Neural progenitor cell (in vitro differentiated cells): ENCODE measurements around the gene HMCN1. TPM values are rescaled to one million over a fixed set of nuclear protein-coding genes. Genes with fewer than 3 reads are reported as not detected.

Source experiments
- DNase-seq: peaks from one replicate; pipeline ENCODE4 v3.0.0-alpha.2; 2016; ENCODE audit warnings: low spot score
- H2AFZ ChIP-seq: fragments of 200-600 bp; sonication (generic); replicated peaks from 2 replicates; pipeline ENCODE4 v1.6.1; 2016; ENCODE audit warnings: antibody characterized with exemption
- H3F3A ChIP-seq: fragments of 200-600 bp; sonication (generic); 2 replicates; pipeline ENCODE4 v1.6.1; 2016; ENCODE audit warnings: antibody characterized with exemption, low read depth
- H3K27ac ChIP-seq: fragments of 200-600 bp; sonication (generic); 2 replicates; pipeline ENCODE4 v1.5.1; 2016; ENCODE audit warnings: mild to moderate bottlenecking
- H3K27me3 ChIP-seq: fragments of 200-600 bp; sonication (generic); 2 replicates; pipeline ENCODE4 v1.6.1; 2016; ENCODE audit warnings: mild to moderate bottlenecking, moderate library complexity
- H3K36me3 ChIP-seq: fragments of 200-600 bp; sonication (generic); 2 replicates; pipeline ENCODE4 v1.5.1; 2016
- H3K4me1 ChIP-seq: fragments of 200-600 bp; sonication (generic); 2 replicates; pipeline ENCODE4 v1.6.1; 2016; ENCODE audit warnings: mixed run types
- H3K4me2 ChIP-seq: fragments of 200-600 bp; sonication (generic); 2 replicates; pipeline ENCODE4 v1.6.1; 2016
- H3K4me3 ChIP-seq: fragments of 200-600 bp; sonication (generic); 2 replicates; pipeline ENCODE4 v1.5.1; 2016
- H3K79me2 ChIP-seq: fragments of 200-600 bp; sonication (generic); 2 replicates; pipeline ENCODE4 v1.6.1; 2016; ENCODE audit warnings: low read depth
- H3K9ac ChIP-seq: fragments of 200-600 bp; sonication (generic); 2 replicates; pipeline ENCODE4 v1.6.1; 2016
- H3K9me3 ChIP-seq: fragments of 200-600 bp; sonication (generic); 2 replicates; pipeline ENCODE4 v1.5.1; 2016; ENCODE audit warnings: low read depth
- H4K20me1 ChIP-seq: fragments of 200-600 bp; sonication (generic); 2 replicates; pipeline ENCODE4 v1.6.1; 2016; ENCODE audit warnings: low read depth
- H3K27ac Mint-ChIP-seq: 3 replicates; pipeline ENCODE4 v1.8.0; 2021; ENCODE audit warnings: mixed read lengths
- H3K27me3 Mint-ChIP-seq: 2 replicates; pipeline ENCODE4 v1.8.0; 2022; ENCODE audit warnings: low read depth, mild to moderate bottlenecking, inconsistent platforms, moderate library complexity, mixed read lengths; ENCODE audit not compliant: insufficient read depth
- H3K36me3 Mint-ChIP-seq: 3 replicates; pipeline ENCODE4 v1.8.0; 2021; ENCODE audit warnings: mixed read lengths
- H3K4me1 Mint-ChIP-seq: 3 replicates; pipeline ENCODE4 v1.8.0; 2021; ENCODE audit warnings: mixed read lengths
- H3K4me3 Mint-ChIP-seq: 3 replicates; pipeline ENCODE4 v1.8.0; 2021; ENCODE audit warnings: mild to moderate bottlenecking, moderate library complexity, mixed read lengths
- H3K9me3 Mint-ChIP-seq: 3 replicates; pipeline ENCODE4 v1.8.0; 2020; ENCODE audit warnings: mixed read lengths
- EZH2 ChIP-seq: fragments of 200-600 bp; sonication (generic); IDR thresholded peaks from 2 replicates; pipeline ENCODE4 v1.6.1; 2017; ENCODE audit warnings: antibody characterized with exemption, mild to moderate bottlenecking, moderate library complexity
- EZH2phosphoT487 ChIP-seq: fragments of 200-600 bp; sonication (generic); IDR thresholded peaks from 2 replicates; pipeline ENCODE4 v1.6.1; 2017; ENCODE audit warnings: antibody characterized with exemption
- total RNA-seq: library from RNA; depleted of rRNA; stranded (reverse); fragments of >200 nt; gene quantifications from 2 replicates; pipeline ENCODE4 v1.2.3, GENCODE V29; 2015; ENCODE audit warnings: low replicate concordance
- TF ChIP-seq, protein P1 (sequence below): fragments of 200-600 bp; sonication (generic); IDR thresholded peaks from 2 replicates; pipeline ENCODE4 v1.5.1; 2017; ENCODE audit warnings: antibody characterized with exemption, mild to moderate bottlenecking

The HMCN1 gene
- total RNA-seq, 1 donor from 2014 or later = 26.4 TPM

DNA sequence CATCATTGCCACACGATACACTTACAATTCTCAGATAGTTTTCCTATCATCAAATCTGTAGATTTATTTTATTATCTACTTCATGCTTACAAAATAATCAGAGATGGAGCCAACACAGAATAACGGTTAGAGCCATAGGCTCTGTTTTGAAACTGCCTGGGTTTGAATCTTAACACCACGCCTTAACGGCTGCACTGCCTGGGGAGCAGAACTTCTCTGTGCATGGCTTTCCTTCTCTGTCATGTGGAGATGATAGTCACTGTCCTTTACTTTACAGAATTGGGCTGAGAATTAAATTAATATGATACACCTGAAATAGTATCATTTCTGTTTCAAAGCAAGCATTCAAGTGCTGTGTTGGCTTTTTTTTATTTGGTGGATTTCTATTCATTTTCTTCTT is 177.8 kb downstream of the HMCN1 start:
- peaks cover 2% of the 10 kb centered on the region for H3K4me1 Mint-ChIP-seq
- TF ChIP-seq, protein P1, sequence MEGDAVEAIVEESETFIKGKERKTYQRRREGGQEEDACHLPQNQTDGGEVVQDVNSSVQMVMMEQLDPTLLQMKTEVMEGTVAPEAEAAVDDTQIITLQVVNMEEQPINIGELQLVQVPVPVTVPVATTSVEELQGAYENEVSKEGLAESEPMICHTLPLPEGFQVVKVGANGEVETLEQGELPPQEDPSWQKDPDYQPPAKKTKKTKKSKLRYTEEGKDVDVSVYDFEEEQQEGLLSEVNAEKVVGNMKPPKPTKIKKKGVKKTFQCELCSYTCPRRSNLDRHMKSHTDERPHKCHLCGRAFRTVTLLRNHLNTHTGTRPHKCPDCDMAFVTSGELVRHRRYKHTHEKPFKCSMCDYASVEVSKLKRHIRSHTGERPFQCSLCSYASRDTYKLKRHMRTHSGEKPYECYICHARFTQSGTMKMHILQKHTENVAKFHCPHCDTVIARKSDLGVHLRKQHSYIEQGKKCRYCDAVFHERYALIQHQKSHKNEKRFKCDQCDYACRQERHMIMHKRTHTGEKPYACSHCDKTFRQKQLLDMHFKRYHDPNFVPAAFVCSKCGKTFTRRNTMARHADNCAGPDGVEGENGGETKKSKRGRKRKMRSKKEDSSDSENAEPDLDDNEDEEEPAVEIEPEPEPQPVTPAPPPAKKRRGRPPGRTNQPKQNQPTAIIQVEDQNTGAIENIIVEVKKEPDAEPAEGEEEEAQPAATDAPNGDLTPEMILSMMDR = no peak
- TF ChIP-seq EZH2phosphoT487 (no peak), EZH2 (no peak)
- H3K79me2 ChIP-seq = no peaks in the 10 kb centered on the region
- H2AFZ ChIP-seq = no peak overlapping the region
- H3K4me2 ChIP-seq = peak overlapping the region; percentile 36
- no peaks in the 10 kb centered on the region for H3K36me3 ChIP-seq
- no peaks in the 10 kb centered on the region for H3K27me3 ChIP-seq
- DNase-seq = no peak
- H3K36me3 Mint-ChIP-seq = no peaks in the 10 kb centered on the region
- no peaks in the 10 kb centered on the region for H4K20me1 ChIP-seq
- H3K9ac ChIP-seq = no peak overlapping the region
- H3K27ac Mint-ChIP-seq = no peak overlapping the region
- no peaks in the 10 kb centered on the region for H3K9me3 Mint-ChIP-seq
- H3K4me3 Mint-ChIP-seq = no peak overlapping the region
- H3K4me1 ChIP-seq = peaks cover 23% of the 10 kb centered on the region
- H3K27ac ChIP-seq = no peak overlapping the region
- H3K27me3 Mint-ChIP-seq = no peaks in the 10 kb centered on the region
- H3F3A ChIP-seq = peaks cover 10% of the 10 kb centered on the region
- H3K9me3 ChIP-seq = no peaks in the 10 kb centered on the region
- no peak overlapping the region for H3K4me3 ChIP-seq

- peak overlapping the region; percentile 25 for H3K27ac ChIP-seq
- no peak overlapping the region for H3K4me3 Mint-ChIP-seq
- peaks cover 2% of the 10 kb centered on the region for H3K4me1 Mint-ChIP-seq
- no peaks in the 10 kb centered on the region for H3K27me3 ChIP-seq
- H3K9ac ChIP-seq = no peak overlapping the region
- peaks cover 23% of the 10 kb centered on the region for H3K4me1 ChIP-seq
- no peak overlapping the region for H3K27ac Mint-ChIP-seq
- DNase-seq = peak; percentile 29
- TF ChIP-seq EZH2 (no peak), EZH2phosphoT487 (no peak)
- TF ChIP-seq, protein P1 = no peak
- H3K36me3 Mint-ChIP-seq = no peaks in the 10 kb centered on the region
- no peaks in the 10 kb centered on the region for H4K20me1 ChIP-seq
- H3K9me3 ChIP-seq = no peaks in the 10 kb centered on the region
- H3K27me3 Mint-ChIP-seq = no peaks in the 10 kb centered on the region
- no peak overlapping the region for H3K4me3 ChIP-seq
- no peaks in the 10 kb centered on the region for H3K36me3 ChIP-seq
- H2AFZ ChIP-seq = no peak overlapping the region
- H3K9me3 Mint-ChIP-seq = no peaks in the 10 kb centered on the region
- peak overlapping the region; percentile 36 for H3K4me2 ChIP-seq
- H3F3A ChIP-seq = peaks cover 10% of the 10 kb centered on the region
- H3K79me2 ChIP-seq = no peaks in the 10 kb centered on the region
These were observed 178.3 kb downstream of the HMCN1 start for GRCh38 chr1:185912504-185912903.

DNA sequence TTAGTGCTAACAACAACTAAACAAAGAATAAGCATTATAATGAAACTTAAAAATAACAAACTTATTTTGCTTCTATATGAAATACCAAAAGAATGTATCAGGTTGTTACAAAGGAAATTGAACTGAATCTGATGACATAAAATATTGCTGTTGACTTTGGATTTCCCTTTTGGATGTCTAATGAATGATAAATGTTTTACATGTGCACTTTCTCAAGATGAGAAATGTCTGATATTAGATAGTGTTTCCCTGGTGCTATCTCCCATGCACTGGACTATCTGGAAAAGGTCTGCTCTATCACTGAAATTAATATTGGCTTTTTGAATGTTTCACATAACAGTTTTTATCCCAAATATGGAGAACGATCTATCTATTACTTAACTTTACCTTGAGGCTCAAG is 179.9 kb downstream of the HMCN1 start:
- no peaks in the 10 kb centered on the region for H3K9me3 ChIP-seq
- H3K4me3 ChIP-seq = no peak overlapping the region
- peaks cover 2% of the 10 kb centered on the region for H3K4me1 Mint-ChIP-seq
- no peaks in the 10 kb centered on the region for H3K36me3 Mint-ChIP-seq
- no peak overlapping the region for H3K4me3 Mint-ChIP-seq
- no peaks in the 10 kb centered on the region for H3K36me3 ChIP-seq
- H3K27me3 Mint-ChIP-seq = no peaks in the 10 kb centered on the region
- H3K9me3 Mint-ChIP-seq = no peaks in the 10 kb centered on the region
- H3K79me2 ChIP-seq = no peaks in the 10 kb centered on the region
- H3K27ac ChIP-seq = no peak overlapping the region
- TF ChIP-seq EZH2phosphoT487 (no peak), EZH2 (no peak)
- TF ChIP-seq, protein P1 = no peak
- H3K27me3 ChIP-seq = no peaks in the 10 kb centered on the region
- no peak overlapping the region for H3K9ac ChIP-seq
- H2AFZ ChIP-seq = no peak overlapping the region
- no peak overlapping the region for H3K4me2 ChIP-seq
- H3K4me1 ChIP-seq = peaks cover 23% of the 10 kb centered on the region
- H3K27ac Mint-ChIP-seq = no peak overlapping the region
- no peak for DNase-seq
- no peaks in the 10 kb centered on the region for H4K20me1 ChIP-seq
- H3F3A ChIP-seq = peaks cover 10% of the 10 kb centered on the region

DNA sequence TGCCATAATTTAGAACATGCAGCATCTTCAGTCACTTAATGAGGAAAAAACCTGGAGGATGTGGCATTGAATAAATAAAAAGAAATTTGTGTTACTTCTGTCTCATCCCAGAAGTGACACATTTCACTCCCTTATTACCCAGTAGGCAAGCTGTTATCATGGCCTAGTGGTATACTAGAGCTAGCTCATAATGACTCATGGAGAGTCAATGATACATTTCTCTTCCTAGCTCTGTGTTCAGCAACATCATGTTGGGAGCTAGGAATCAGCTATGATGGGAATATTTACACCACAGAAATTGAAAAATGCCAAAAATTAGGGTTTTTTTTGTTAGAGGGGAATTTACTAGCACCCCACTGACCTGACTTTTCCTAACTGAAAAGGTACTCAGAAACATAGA is 182.7 kb downstream of the HMCN1 start:
- Mint-ChIP-seq H3K4me1 (peaks cover 2% of the 10 kb centered on the region), H3K27ac (no peak overlapping the region), H3K36me3 (no peaks in the 10 kb centered on the region), H3K4me3 (no peak overlapping the region), H3K27me3 (no peaks in the 10 kb centered on the region), H3K9me3 (no peaks in the 10 kb centered on the region)
- no peaks in the 10 kb centered on the region for H3K36me3 ChIP-seq
- H3K4me3 ChIP-seq = no peak overlapping the region
- no peaks in the 10 kb centered on the region for H3K9me3 ChIP-seq
- no peak overlapping the region for H2AFZ ChIP-seq
- H3F3A ChIP-seq = peaks cover 10% of the 10 kb centered on the region
- no peaks in the 10 kb centered on the region for H3K79me2 ChIP-seq
- no peaks in the 10 kb centered on the region for H3K27me3 ChIP-seq
- no peaks in the 10 kb centered on the region for H4K20me1 ChIP-seq
- H3K4me1 ChIP-seq = peaks cover 22% of the 10 kb centered on the region
- no peak for DNase-seq
- TF ChIP-seq, protein P1 = no peak
- no peak for TF ChIP-seq EZH2phosphoT487
- TF ChIP-seq EZH2 = no peak
- H3K27ac ChIP-seq = no peak overlapping the region
- H3K4me2 ChIP-seq = no peak overlapping the region
- no peak overlapping the region for H3K9ac ChIP-seq
